ENCODE results near the gene ZNF273. TPM values are rescaled to one million over a fixed set of nuclear protein-coding genes. Genes with fewer than 3 reads are reported as not detected.
"Not testable (repeated sequence)": the region's sequence is repeated elsewhere in the genome, so short reads cannot be mapped to it uniquely, and the experiment has no call there.

The ZNF273 gene
- total RNA-seq, 1 donor from 2014 or later, result 3.9 TPM

DNA sequence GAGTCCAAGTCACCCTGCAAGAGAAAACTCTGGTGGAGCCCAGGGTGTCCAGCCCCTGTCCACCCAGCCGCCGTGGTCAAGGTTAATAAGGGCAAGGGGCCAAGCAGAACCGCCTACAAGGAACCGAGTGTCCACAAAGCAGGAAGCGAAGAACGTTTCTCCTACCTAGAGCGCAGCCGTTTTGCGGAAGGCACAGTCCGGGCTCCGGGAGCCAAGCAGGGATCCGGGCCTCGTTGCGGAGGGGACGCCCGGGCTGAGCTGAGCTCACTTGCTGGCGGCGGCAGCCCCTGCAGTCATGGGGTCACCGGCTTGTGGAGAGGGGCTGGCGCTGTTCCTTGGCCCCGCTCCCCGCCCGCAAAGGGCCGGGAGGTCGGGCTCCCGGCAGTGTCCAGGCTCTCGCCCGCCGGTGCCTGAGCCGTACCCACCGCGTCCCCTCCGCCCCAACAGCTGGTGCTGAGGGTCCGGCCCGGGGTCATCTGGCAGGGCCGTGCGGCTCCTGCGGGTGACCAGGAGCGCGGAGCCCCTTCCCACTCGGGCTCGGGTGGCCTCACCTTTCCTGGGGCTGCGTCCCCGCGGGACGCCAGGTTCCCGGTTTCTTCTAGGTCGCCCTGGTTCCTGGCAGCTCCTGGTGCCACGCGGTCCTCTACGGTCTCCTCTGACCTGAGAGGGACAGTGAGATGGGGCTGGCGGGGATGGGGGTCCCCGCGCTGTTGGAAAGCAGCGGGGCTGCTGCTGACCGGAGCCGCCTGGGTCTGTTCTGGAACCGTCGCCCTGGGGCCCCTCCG lies 14.0 kb upstream of the ZNF273 start:
- DNase-seq (ENCODE audit: low read depth), result no peak

DNA sequence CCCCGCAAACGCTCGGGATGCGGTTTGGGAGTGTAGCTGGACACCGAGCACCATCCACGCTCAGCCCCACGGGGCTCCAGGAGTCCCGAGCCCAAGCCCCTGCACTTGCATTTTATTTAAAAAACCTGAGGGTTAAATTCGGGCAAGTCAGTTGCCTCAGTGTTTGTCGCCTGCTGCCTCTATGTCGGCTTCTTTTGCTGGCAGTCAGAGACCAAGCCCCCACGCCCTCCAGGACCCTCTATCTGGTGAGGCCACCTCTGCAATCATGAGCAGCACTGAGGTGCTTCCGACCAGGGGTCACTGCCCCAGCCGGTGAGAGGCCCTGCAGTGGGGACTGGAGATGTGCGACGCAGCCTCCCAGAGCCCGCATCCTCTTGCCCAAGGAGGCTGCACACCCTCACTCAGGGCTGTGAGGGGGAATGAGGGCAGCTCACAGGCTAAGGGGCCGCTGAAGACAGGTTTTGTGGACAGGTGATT lies 13.3 kb upstream of the ZNF273 start:
- no peak for DNase-seq (ENCODE audit: low read depth)

DNA sequence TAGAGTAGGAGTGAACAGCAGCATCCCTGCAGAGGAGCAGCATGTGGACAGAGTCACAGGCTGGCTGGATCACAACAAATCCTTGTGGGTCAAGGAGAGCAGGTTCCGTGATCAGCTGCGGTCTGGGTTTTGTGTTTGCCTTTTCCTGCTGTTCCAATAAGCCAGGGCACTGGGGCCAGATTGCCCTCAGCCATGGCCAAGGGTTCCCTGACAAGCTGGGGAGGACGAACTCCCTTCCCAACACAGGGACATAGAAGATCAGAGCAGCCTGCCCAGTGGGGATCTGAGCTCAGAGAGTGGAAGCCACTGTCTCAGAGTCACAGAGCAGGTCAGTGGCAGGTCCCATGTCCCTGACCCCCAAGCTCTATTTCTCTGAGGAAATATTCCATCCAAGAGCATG lies 12.8 kb upstream of the ZNF273 start:
- DNase-seq (ENCODE audit: low read depth), result not testable (repeated sequence)

DNA sequence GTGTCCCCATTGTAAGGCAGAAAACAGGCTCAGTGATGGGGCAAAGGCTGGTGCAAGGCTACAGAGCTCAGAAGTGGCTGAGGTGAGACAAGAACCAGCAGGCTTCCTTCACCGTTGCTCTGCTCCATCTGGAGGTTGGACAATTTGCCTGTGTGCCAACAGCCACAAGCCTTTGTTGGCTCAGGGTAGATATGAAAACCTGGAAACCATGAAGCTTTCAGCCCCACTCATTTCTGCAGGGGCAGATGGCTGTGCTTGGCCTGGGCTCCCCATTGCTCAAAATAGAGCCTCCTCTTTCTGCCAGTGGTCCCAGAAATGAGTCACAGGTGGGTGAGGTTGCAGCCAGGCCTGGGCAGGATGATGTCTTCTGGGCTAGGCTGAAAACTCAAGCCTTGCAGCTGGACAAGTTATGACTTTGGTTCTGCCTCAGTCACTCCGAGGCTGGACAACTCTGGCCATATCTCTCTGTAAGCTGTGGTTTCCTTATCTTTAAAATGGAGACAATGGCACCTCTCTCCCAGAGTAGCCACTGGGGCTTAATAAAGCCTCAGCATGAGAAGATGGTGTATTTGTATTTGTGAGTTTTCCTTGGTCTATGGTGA lies 12.2 kb upstream of the ZNF273 start:
- DNase-seq (ENCODE audit: low read depth), result peak; percentile 72

DNA sequence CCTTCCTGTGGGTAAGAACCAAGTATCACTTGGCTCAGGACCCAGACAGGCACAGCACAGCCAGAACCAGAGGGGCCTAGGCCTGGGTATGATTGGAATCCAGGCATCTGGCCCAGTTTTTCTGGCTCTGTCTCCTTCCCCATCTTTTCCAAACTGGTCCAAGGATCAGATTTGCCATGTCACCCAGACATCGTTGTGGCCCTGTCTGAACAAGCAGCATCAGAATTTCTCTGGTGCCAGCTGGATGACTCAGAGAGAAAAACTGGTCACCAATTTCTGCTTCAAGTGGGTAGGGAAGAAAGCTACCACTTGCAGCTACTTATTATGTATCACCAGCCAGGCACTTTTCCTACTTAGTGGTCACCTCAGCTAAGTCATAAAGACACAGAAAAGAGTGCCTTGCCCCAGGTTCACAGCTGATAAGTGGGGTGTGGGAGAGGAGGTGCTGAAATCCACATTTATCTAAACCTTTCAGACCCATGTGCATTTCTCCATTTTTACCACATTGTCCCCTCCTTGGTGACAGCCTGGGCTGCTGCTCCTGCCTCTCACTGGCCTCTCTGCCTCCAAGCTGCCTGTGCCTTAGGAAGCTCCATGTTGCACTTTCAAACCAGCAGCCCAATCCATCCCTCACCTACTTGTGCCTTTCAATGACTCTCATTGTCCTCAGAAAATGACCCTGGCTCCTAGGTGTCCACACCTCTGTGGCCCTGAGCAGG lies 11.6 kb upstream of the ZNF273 start:
- DNase-seq (ENCODE audit: low read depth), result peak; percentile 48

DNA sequence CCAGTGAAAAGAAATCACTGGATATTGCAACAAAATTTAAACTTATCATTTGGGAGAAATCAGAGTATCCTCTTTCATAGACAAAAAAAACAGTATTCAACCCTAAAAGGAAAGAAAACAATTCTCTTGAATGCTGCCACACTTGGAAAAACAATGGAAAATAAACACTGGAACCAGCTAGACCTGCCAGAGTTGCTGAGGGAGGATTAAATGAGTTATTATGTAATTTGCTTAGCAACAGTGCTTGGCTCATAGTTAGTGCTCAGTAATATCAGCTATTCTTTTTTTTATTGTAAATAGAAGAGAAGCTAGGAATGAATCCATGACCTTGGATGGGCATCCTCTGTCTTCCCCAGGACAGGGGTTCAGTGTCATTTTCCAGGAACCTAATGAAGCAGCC lies 11.0 kb upstream of the ZNF273 start:
- no peak for DNase-seq (ENCODE audit: low read depth)

DNA sequence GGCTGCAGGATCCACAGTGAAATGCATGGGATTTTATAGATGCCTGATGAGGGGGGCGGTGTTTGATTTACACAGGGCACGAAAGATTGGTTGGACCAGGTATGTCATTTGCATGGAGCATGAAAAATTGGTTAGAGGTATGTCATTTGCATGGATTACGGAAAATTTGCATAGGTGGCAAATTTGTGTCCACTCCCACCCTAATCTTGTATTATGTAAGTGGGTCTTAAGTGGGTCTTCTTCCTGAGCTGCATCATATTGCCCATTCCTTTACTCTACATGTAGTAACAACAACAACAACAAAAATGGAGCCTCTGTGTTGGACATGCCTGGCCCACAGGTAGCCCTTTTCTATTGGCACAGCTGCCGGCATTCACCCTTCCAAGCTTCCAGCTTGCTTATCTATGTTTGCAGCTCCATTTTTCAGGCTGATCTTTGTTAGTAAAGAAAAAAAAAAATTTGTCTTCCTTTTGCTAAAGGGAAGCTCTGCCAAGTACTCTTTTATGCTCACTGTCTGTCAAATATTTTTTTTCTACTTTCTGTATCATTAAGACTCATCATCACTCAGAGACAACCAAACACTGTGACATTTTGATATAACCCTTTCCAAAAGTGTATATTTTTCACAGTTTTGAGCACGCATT lies 10.3 kb upstream of the ZNF273 start:
- DNase-seq (ENCODE audit: low read depth), result no peak

DNA sequence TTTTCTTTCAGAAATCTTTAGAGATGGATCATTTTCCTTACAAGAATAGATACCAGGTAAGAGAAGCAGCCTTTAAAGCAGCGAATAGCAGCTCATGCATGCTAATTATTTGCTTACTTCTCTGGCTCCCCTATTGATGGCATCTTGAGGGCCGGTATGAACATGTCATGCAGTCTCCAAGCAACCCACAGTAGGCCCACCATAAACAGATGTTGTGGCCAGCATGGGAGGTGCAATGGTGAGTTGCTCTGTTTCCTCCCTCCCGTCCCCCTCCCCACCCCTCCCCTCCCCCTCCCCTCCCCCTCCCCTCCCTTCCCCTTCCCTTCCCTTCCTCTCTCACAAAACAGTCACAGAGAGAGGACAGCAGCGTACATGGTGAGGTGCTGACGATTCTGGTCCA lies 9.7 kb upstream of the ZNF273 start:
- no peak for DNase-seq (ENCODE audit: low read depth)

DNA sequence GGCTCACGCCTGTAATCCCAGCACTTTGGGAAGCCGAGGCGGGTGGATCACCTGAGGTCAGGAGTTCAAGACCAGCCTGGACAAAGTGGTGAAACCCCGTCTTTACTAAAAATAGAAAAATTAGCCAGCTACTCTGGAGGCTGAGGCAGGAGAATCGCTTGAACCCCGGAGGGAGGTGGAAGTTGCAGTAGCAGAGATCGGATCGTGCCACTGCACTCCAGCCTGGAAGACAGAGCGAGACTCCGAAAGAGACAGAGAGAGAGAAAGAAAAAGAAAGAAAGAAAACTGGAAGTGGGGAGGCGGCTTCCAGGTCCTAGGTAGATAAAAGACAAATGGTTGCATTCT lies 640 bp upstream of the ZNF273 start:
- not testable (repeated sequence) for DNase-seq (ENCODE audit: low read depth)

DNA sequence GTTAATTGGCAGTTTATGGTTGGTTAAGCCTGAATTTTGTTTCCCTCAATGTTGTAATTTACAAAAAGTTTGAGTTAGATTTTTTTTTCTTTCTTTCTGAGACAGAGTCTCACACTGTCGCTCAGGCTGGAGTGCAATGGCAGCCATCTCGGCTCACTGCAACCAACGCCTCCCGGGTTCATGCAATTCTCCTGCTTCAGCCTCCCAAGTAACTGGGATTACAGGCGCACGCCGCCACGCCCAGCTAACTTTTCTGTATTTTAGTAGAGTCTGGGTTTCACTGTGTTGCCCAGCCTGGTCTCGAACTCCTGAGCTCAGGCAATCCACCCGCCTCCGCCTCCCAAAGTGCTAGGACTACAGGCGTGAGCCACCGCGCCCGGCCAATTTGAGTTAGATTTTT lies 935 bp downstream of the ZNF273 start:
- DNase-seq (ENCODE audit: low read depth), result no peak

DNA sequence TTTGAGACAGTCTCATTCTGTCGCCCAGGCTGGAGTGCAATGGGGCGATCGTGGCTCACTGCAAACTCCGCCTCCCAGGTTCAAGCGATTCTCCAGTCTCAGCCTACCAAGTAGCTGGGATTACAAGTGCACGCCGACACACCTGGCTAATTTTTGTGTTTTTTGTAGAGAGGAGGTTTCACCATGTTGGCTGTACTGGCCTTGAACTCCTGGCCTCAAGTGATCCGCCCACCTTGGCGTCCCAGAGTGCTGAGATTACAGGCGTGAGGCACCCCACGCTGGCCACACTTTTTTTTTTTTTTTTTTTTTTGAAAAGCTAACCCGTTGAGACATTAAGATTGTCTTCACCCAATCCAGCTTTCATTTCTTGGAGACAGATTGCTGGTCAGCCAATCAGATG lies 2.1 kb downstream of the ZNF273 start:
- DNase-seq (ENCODE audit: low read depth), result no peak

DNA sequence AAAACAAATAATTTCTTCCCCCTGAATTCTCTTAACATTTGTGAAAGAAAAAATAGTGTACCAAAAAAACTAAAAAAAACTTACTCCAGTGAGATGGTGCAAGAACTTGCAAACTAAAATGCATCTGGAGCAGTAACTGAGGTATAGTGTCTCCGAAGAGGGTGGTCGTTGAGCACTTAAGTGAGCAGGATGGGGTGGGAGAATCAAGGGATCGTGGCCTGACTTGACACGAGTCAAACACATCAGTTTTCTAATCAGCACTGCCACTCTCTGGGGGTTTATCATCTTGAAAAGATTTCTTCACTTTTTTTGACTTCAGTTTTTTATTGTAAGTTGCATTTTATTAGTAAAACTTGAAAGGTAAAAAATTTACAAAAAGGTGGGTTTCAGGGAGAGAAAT lies 2.5 kb downstream of the ZNF273 start:
- DNase-seq (ENCODE audit: low read depth), result no peak

DNA sequence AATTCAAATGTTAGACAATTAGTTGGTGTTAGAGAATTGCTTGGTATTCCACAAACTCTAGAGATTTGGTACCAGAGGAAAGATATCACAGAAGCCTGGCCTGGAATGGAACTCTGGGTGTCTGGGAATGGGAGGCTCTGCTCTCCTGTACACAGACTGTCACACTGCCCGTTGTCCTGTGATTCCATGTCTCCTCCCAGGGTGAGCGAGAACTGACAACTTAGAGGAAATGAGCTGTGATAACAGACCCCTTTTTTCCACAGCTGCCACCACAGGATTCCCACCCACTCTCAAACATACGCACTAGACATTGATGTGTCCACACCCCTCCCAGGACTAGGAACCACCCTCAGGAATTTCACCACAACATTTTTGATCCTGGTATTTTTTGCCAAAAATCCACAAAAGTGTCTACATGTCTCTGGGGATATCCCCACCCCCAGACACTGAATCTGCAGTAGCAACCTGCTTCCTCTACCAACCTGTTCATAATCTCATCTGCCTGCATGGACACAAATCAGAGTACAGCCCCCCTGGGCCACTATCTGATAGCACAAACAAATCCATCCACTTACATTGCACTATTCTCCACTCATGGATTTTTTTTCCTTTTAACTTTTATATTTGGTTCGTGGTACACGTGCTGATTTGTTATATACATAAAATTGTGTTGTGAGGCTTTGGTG lies 4.7 kb downstream of the ZNF273 start:
- DNase-seq (ENCODE audit: low read depth), result peak; percentile 67

DNA sequence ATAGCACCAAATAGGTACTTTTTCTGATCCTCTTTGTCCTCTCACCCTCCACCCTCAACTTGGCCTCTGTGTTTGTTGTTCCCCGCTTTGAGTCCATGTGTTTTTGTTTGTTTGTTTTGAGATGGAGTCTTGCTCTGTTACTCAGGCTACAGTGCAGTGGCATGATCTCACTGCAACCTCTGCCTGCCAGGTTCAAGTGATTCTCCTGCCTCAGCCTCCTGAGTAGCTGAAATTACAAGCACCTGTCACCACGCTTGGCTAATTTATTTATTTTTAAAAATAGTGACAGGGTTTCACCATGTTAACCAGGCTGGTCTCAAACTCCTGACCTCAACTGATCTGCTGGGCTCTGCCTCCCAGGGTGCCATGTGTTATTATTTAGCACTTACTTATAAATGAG lies 5.3 kb downstream of the ZNF273 start:
- peak; percentile 52 for DNase-seq (ENCODE audit: low read depth)

DNA sequence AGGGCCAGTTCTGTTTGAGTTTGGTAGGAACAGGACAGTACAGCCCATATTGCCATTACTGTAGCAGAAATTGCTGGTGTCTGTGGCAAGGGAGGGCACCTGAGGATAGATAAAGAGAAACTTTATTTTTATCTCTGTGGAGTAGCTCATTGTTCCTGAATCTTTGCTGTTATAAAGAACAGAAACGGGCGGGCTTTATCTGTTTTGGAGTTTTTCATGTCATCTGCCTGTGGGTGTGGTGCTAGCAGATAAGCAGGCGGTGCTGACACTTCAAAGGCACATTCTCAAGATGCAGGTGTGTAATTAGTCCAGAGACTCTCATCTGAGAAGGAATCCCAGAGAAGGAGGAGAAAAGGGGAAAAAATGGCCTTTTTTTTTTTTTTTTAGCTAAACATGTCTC lies 11.5 kb downstream of the ZNF273 start:
- DNase-seq (ENCODE audit: low read depth), result no peak

DNA sequence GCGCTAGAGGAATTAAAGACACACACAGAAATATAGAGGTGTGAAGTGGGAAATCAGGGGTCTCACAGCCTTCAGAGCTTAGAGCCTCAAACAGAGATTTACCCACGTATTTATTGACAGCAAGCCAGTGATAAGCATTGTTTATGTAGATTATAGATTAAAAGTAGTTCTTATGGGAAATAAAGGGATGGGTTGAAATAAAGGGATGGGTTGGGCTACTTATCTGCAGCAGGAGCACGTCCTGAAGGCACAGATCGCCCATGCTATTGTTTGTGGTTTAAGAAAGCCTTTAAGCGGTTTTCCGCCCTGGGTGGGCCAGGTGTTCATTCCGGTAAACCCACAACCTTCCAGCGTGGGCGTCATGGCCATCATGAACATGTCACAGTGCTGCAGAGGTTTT lies 12.2 kb downstream of the ZNF273 start:
- DNase-seq (ENCODE audit: low read depth), result not testable (repeated sequence)

DNA sequence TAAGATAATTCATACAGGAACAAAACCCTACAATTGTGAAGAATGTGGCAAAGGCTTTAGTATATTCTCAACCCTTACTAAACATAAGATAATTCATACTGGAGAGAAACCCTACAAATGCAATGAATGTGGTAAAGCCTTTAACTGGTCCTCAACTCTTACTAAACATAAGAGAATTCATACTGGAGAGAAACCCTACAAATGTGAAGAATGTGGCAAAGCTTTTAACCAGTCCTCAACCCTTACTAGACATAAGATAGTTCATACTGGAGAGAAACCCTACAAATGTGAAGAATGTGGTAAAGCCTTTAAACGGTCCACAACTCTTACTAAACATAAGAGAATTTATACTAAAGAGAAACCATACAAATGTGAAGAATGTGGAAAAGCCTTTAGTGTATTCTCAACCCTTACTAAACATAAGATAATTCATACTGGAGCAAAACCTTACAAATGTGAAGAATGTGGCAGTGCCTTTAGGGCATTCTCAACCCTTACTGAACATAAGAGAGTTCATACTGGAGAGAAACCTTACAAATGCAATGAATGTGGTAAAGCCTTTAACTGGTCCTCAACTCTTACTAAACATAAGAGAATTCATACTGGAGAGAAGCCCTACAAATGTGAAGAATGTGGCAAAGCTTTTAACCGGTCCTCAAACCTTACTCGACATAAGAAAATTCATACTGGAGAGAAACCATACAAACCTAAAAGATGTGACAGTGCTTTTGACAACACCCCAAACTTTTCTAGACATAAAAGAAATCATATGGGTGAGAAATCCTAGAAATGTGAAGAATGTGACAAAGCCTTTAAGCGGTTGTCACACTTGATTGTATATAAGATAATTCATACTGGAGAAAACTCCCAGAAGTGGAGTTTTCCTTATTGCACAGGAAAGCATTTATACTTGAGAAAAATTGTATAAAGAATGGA lies 25.4 kb downstream of the ZNF273 start:
- DNase-seq (ENCODE audit: low read depth), result not testable (repeated sequence)

DNA sequence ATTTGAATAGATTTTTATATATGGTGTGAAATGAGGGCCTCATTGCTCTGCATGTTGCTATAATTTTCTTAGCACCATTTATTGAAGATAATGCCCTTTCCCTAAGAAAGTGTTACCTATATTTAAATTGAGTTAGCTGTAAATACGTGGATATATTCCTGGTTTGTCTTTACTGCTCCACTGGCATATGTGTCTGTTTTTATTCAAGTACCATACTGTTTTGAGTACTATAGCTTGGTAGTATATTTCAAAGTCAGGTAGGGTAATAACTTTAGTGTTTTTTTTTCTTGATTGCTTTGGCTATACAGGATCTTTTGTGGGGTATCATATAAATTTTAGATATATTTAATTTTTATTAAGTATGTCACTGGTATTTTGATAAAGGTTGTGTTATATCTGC lies 31.4 kb downstream of the ZNF273 start:
- DNase-seq (ENCODE audit: low read depth), result no peak

DNA sequence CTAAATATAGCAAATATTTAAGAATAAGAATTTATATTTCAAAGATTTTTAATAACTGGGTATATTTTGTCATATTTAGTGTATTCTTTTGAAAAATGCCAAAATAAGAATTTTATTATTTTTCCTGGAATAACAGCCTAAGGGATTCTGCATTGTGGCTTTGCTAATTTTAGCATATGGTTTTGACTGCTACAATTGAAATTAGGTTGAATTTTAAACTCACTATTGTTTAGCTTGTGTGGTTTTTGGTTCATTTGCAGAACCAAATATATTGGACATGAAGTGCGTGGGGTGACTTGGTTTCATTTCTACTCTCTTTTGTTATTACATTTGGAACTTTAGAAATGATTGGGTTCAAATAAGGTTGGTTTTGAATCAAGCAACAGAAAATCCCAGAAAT lies 35.5 kb downstream of the ZNF273 start:
- DNase-seq (ENCODE audit: low read depth), result no peak

DNA sequence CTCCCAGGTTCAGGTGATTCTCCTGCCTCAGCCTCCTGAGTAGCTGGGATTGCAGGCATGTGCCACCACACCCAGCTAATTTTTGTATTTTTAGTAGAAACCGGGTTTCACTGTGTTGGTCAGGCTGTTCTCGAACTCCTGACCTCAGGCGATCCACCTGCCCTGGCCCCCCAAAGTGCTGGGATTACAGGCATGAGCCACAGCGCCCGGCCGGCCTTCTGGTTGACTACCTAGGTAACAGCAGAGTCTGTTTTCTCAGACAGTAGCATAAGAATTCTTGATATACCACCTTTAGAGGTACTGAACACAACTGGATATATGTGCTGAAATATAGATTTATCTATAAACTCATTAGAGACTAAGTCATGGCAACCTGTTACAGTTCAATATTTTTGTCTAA lies 36.9 kb downstream of the ZNF273 start:
- not testable (repeated sequence) for DNase-seq (ENCODE audit: low read depth)

Measured in myocyte (in vitro differentiated cells).